Activated T-cell treated with anti-CD3 and anti-CD28 coated beads, Interleukin-2, amount 50 U/mL, for 72 hours (primary cell): ENCODE data around the gene YEATS4. TPM values are rescaled to one million over a fixed set of nuclear protein-coding genes. Genes with fewer than 3 reads are reported as not detected.
A peak's percentile ranks its signal among the peaks of the same experiment; 100 is the strongest.

Experiments used
- ATAC-seq, 2 donors: fragments of 150-1000 bp; cut with Tn5 transposase; replicated peaks in 1 of 2; 2 replicates each; pipeline ENCODE4 v1.10.0; 2021; ENCODE audit warnings: moderate library complexity in 2 of 2, mild to moderate bottlenecking in 1 of 2
- DNase-seq, 2 donors: peaks; one replicate each; pipeline ENCODE4 v3.0.0; 2021 to 2022; ENCODE audit warnings: mixed read lengths in 1 of 2
- H3K27ac Mint-ChIP-seq: one replicate; pipeline ENCODE4 v1.8.0; 2022; ENCODE audit warnings: mild to moderate bottlenecking, moderate library complexity, mixed read lengths
- H3K27me3 Mint-ChIP-seq: one replicate; pipeline ENCODE4 v1.8.0; 2022; ENCODE audit warnings: low read depth, mixed read lengths
- H3K36me3 Mint-ChIP-seq, 2 donors: one replicate each; pipeline ENCODE4 v1.8.0; 2022; ENCODE audit warnings: mixed read lengths in 2 of 2, mild to moderate bottlenecking in 1 of 2; ENCODE audit not compliant: insufficient read depth in 2 of 2
- H3K4me1 Mint-ChIP-seq: one replicate; pipeline ENCODE4 v1.8.0; 2022; ENCODE audit warnings: low read depth, mixed read lengths
- H3K4me3 Mint-ChIP-seq, 2 donors: one replicate each; pipeline ENCODE4 v1.8.0; 2022; ENCODE audit warnings: mild to moderate bottlenecking in 2 of 2, mixed read lengths in 2 of 2, moderate library complexity in 2 of 2
- H3K9me3 Mint-ChIP-seq, 2 donors: one replicate each; pipeline ENCODE4 v1.8.0; 2022; ENCODE audit warnings: mixed read lengths in 2 of 2
- total RNA-seq, 2 donors: library from RNA; stranded (reverse); gene quantifications; one replicate each; pipeline ENCODE4 v1.2.3, GENCODE V29; 2022

Gene YEATS4
- total RNA-seq, 2 donors from 2014 or later = 49.3 to 54.5 TPM

DNA sequence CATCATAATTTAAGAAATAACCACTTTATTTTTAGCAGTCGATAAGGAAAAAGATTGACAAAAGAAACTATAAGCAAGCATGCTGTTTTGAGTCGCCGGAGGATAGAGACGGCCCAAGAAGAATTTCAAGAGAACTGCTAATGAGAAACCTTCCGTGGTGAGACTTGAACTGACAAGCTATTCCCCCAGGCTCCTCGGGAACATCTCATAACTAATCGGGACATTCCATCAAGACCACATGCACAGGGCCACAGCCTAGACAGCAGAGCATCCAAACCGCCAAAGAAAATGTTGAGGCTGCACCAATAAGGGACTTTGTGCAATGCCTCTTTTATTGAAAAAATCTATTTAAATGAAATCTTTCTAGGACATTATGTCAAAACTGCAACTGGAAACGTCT, 51.0 kb downstream of the YEATS4 start:
- Mint-ChIP-seq H3K27me3 (no peaks in the 10 kb centered on the region), H3K36me3 (peaks cover 0 to 4% of the 10 kb centered on the region in 2 donors), H3K9me3 (no peaks in the 10 kb centered on the region), H3K4me1 (no peaks in the 10 kb centered on the region), H3K4me3 (no peak overlapping the region), H3K27ac (no peak overlapping the region)
- ATAC-seq (no peak), DNase-seq (no peak)

DNA sequence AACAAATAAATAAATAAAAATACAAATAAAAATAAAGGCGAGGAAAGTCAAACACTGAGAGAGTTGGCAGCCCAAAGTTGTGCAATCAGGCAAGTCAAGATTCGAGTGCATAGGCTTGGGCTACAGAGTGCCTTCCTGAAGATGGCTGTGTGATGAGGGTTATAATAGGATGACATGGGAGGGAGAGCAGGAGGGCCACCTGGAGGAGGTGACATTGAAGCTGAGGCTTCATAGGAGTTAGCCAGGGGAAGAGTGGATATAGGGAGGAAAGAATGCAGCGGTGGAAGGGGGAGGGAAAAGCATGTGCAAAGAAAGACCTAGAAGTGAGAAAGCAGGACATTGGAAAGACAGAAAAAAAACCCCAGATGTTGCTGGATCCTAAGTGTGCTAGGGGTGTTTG, 53.1 kb downstream of the YEATS4 start:
- DNase-seq = no peak
- Mint-ChIP-seq H3K4me1 (no peaks in the 10 kb centered on the region), H3K4me3 (no peak overlapping the region), H3K27ac (no peak overlapping the region), H3K36me3 (peaks cover 0 to 4% of the 10 kb centered on the region in 2 donors), H3K9me3 (no peaks in the 10 kb centered on the region), H3K27me3 (no peaks in the 10 kb centered on the region)
- ATAC-seq = no peak

DNA sequence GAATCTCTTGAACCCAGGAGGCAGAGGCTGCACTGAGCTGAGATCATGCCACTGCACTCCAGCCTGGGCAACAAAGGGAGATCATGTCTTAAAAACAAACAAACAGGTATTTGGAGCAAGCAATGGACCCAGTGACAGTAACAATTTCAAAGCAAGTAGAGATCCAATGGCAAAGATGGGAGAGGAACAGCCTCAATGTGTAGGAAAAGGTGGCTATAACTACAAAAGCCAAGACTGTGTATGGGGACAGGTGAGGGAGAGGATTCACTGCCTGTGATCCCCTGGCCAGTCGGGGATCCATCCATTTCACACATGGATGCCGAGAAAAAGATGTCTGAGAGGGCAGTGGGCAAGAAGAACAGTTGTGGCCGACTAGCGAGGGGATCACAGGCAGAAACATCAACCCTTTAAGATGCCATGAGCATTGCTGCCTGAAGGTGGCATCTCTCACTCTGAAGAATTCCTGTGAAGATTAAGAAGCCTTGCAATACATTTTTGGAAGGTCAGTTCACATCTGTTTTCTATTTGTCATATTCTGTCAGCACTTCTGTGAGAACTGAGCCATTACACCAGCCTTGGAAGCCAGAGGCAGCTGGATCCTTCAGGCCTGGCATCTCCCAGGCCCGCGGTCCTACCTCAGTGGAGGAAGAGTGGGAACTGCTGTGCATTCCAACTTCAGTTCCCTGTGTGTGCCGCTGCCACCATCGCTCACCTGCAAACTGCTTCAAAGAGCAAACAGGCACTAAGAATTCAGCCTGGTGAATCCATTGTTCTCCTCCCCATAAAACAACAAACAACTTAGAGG, 56.1 kb downstream of the YEATS4 start:
- Mint-ChIP-seq H3K4me1 (no peaks in the 10 kb centered on the region), H3K36me3 (no peaks in the 10 kb centered on the region), H3K27me3 (no peaks in the 10 kb centered on the region), H3K27ac (no peak overlapping the region), H3K9me3 (no peaks in the 10 kb centered on the region), H3K4me3 (no peak overlapping the region)
- ATAC-seq (no peak), DNase-seq (peak; percentile 3 to 8)

DNA sequence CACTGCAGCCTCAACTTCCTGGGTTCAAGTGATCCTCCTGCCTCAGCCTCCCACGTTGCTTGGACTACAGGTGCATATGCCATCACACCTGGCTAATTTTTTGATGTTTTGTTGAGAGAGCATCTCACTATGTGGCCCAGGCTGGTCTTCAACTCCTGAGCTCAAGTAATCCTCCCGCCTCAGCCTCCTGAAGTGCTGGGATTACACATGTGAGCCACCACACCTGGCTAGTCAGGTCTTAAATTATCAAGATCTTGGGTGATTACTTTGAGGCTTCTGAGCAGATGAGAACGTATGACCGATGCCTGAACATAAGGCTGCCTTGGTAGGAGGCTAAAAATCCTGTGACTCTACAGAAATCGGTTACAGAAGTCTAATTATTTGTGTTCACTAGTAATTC, 57.7 kb downstream of the YEATS4 start:
- Mint-ChIP-seq H3K4me3 (no peak overlapping the region), H3K9me3 (peaks cover 3% of the 10 kb centered on the region in 2 donors), H3K27me3 (no peaks in the 10 kb centered on the region), H3K27ac (no peak overlapping the region), H3K4me1 (no peaks in the 10 kb centered on the region), H3K36me3 (no peaks in the 10 kb centered on the region)
- DNase-seq (no peak), ATAC-seq (no peak)

DNA sequence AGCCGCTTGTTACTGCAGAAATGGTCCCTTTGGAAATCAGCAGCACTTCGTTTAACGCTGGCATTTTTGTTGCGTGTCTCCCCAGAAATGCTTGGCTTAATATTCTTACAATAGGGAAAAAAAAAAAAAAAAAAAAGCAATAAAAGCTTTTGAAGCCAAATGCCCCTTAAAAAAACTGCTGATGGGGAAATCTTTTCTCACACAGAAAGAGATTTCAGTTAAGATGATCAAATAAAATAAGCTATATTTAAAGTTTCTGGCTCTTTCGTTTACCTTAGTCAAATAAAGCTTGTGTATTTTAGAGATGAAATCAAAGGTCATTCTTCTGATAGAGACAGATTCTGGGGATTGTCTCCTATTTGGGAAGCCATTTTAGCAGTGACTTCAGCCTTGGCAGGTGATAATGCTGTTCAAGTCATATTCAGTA, 58.2 kb downstream of the YEATS4 start:
- H3K4me3 Mint-ChIP-seq = no peak overlapping the region
- H3K4me1 Mint-ChIP-seq = no peaks in the 10 kb centered on the region
- DNase-seq (no peak), ATAC-seq (no peak)
- peaks cover 3% of the 10 kb centered on the region in 2 donors for H3K9me3 Mint-ChIP-seq
- no peak overlapping the region for H3K27ac Mint-ChIP-seq
- H3K27me3 Mint-ChIP-seq = no peaks in the 10 kb centered on the region
- H3K36me3 Mint-ChIP-seq = no peaks in the 10 kb centered on the region

DNA sequence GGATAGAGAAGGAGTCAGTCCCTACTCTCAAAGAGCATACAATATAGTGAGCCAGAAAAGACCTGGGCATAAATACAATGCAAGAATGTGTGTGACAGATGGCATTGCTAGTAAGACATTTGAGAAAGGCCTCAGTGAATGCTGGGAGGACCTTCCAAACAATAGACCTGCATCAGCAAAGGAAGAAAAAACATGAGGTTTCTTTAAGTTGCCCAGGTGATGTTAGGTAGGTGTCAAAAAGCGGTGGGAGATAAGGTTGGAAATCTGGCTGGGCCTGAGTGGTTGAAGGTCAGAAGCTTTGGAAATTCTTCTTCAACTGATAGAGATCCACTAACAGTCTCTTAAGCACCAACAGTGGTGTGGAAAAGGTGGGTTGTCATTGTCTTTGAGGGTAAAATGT, 60.2 kb downstream of the YEATS4 start:
- Mint-ChIP-seq H3K9me3 (peaks cover 3% of the 10 kb centered on the region in 2 donors), H3K4me3 (no peak overlapping the region), H3K27ac (no peak overlapping the region), H3K4me1 (no peaks in the 10 kb centered on the region), H3K27me3 (no peaks in the 10 kb centered on the region), H3K36me3 (no peaks in the 10 kb centered on the region)
- no peak for ATAC-seq
- no peak for DNase-seq

DNA sequence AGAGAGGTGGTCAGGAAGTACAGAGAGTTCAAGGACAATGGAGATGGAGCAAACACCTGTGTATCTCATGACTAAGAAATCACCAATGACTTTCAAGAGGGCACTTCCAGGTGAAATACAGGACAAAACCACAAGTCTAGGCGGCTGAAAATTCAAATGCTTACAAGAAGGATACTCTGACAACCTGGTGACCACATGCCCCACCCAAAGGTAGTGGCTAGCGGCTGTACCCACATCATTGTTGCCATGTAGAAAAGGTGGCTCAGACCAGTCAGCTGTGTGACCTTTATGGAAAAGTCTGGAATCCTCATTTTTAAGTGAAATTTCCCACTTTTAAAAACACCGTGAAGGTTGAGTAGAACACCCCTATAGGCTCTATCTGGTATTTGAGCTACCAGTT, 62.0 kb downstream of the YEATS4 start:
- DNase-seq (no peak), ATAC-seq (no peak)
- H3K4me3 Mint-ChIP-seq = no peak overlapping the region
- no peaks in the 10 kb centered on the region for H3K27me3 Mint-ChIP-seq
- peaks cover 3% of the 10 kb centered on the region in 2 donors for H3K9me3 Mint-ChIP-seq
- H3K27ac Mint-ChIP-seq = no peak overlapping the region
- no peaks in the 10 kb centered on the region for H3K4me1 Mint-ChIP-seq
- no peaks in the 10 kb centered on the region for H3K36me3 Mint-ChIP-seq

DNA sequence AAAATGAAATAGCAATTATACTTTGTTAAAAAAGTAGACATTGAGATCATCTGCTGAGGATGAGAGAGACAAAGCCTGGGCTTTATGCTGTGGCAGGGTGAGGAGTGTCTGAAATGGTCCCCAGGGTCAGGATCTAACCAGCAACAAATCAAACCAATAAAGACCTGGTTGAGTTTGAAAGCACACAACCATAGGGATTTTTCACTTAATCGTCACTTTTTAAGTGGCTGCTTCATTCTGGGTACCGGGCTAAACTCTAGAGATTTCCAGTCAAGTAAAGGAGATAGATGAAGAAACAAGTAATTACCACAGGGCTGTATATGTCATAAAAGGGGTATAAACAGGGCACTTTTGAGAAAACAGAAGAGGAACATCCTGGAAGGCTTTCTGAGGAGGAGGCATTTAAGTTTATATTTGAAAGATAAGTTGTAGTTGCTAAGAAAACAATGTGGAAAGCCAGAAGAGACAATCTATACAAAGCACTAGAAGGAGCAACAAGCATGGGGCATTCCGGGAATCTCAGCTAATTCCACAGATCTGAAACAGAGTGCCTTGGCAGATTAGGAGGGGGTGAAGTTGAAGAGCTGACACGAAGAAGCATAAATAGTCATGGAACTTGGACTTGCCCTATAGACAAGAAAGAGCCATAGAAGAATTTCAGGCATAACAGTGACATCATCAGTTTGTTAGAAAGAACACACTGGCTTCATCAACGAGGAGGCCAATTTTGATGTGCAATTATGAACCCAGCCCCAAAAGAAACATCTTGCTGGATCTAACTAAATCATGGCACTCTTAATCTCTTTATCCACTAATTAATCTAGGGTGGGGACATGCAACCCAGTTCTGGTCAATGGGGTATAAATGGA, 63.7 kb downstream of the YEATS4 start:
- Mint-ChIP-seq H3K4me3 (no peak overlapping the region), H3K27me3 (no peaks in the 10 kb centered on the region), H3K9me3 (peaks cover 3% of the 10 kb centered on the region in 2 donors), H3K4me1 (no peaks in the 10 kb centered on the region), H3K36me3 (no peaks in the 10 kb centered on the region), H3K27ac (no peak overlapping the region)
- no peak for ATAC-seq
- no peak for DNase-seq

DNA sequence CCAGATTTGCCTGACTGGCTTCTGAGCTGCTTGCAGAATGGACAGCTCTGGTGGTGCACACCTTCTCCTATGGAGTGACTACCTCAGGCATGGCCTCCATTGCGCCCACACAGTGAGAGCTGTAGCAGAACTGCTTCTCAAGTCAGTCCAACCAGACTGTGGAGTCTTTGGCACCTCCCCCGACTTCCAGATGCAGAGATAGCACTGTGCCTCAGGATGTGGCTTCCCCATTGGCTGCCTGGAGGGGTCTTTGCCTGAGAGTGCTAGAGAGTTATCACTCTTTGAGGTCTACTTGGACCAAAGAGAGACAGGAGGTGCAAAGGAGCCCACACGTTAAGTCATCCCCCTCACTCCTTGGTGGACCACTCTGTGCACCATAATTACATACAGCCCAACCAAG, 65.9 kb downstream of the YEATS4 start:
- no peak for ATAC-seq
- DNase-seq = no peak
- Mint-ChIP-seq H3K27me3 (no peaks in the 10 kb centered on the region), H3K9me3 (peaks cover 3% of the 10 kb centered on the region in 2 donors), H3K4me1 (no peaks in the 10 kb centered on the region), H3K4me3 (no peak overlapping the region), H3K27ac (no peak overlapping the region), H3K36me3 (no peaks in the 10 kb centered on the region)

DNA sequence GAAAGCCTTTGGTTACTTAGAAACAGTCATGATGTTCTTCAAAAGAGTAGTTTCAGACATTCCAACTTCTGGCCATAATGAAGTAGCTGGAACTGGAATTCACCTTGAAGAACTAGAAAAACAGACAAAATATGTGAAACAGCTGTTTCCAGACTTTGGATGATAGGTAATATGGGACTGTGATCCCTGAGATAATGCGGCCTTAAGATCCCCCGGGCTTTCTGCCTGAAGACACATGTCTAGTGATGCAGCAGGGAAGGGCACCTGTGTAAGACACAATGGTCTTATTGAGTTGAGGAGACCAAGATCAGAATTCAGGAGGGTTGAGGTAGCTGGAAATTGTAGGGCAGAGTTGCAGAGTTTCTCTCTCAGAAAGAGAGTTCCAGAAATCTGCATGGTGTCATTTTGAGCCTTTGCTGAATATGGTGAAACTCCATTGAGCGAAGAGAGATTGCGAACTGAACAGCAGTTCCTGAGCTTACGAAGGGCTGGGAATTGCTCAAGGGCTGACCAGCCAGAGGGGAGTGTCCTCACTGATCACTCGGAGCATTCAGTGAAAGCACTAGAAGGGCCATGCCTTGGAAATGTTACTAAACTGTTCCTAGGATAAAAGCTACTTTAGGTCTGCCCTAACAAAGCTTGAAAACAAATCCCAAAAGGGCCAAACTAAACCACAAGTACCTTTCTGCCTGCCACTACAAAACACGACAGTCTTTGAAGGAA, 69.0 kb downstream of the YEATS4 start:
- H3K4me1 Mint-ChIP-seq = no peaks in the 10 kb centered on the region
- no peak overlapping the region for H3K4me3 Mint-ChIP-seq
- H3K27me3 Mint-ChIP-seq = no peaks in the 10 kb centered on the region
- no peaks in the 10 kb centered on the region for H3K36me3 Mint-ChIP-seq
- H3K9me3 Mint-ChIP-seq = no peaks in the 10 kb centered on the region
- DNase-seq (no peak), ATAC-seq (no peak)
- H3K27ac Mint-ChIP-seq = no peak overlapping the region

DNA sequence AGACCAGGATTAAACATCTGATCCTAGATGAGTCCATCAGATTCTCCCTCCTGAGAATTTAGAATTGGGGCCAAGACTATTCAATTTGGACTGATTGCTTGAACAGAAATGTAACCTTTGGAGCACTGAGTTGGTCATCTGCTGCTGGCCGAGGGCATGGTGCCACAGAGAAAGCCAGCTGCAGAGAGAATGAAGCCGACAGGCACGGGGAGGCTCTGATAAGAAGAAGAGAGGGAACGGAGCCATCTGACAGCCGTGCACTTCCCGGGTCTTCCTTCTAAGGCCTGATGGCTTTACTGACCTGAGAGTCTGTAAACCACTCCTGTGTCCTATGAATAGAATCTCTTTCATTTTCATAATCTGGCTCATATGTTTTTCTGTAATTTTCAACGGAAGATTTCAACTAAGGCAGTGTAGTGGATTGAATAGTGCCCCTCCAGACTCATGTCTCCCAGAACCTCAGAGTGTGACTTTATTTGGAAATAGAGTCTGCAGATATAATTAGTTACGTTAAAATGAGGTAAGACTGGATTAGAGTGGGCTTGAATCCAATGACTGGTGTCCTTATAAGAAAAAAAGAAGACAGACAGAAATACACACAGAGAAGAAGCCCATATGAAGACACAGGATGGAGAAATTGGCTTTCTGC, 71.5 kb downstream of the YEATS4 start:
- Mint-ChIP-seq H3K4me3 (no peak overlapping the region), H3K36me3 (no peaks in the 10 kb centered on the region), H3K4me1 (no peaks in the 10 kb centered on the region), H3K27me3 (no peaks in the 10 kb centered on the region), H3K9me3 (no peaks in the 10 kb centered on the region), H3K27ac (no peak overlapping the region)
- ATAC-seq (no peak), DNase-seq (no peak)

DNA sequence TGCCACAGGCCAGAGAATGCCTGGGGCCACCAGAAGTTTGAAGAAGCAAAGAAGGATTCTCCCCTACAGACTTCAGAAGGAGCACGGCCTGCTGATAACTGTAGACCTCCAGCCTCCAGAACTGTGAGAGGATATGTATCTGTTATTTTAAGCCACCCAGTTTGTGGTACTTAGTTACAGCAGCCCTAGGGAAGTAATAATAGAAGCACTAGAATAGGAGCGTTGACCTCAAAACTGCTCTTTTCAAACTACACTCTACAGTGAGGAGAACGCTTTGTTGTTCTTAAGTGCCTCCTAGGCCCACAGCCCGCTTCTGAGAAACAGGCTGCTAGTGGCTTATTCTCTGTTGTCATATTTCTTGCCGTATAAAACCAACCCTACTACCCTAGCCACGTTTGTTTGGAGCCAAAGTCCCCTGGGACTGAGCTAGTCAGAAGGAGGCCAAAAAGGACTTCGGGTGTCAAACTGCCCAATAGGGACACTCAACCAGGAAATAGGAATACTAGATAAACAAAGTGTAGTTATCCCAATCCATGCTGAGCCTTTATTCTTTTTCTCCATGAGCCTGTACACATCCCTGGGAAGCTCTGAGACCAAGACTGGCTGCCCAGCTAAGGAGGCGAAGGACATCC, 72.2 kb downstream of the YEATS4 start:
- H3K4me3 Mint-ChIP-seq = no peak overlapping the region
- no peaks in the 10 kb centered on the region for H3K4me1 Mint-ChIP-seq
- no peaks in the 10 kb centered on the region for H3K27me3 Mint-ChIP-seq
- no peaks in the 10 kb centered on the region for H3K9me3 Mint-ChIP-seq
- no peak for DNase-seq
- H3K36me3 Mint-ChIP-seq = no peaks in the 10 kb centered on the region
- no peak for ATAC-seq
- H3K27ac Mint-ChIP-seq = no peak overlapping the region
